BE2C (cell line): ENCODE measurements around the gene ALG8.

Source experiments
- DNase-seq: peaks from one replicate; pipeline ENCODE4 v3.0.0-alpha.2; 2020
- H3K27me3 ChIP-seq: fragments of 250-450 bp; sonication (Bioruptor Pico); 2 replicates; pipeline ENCODE4 v1.5.1; 2020; ENCODE audit warnings: mild to moderate bottlenecking
- H3K36me3 ChIP-seq: fragments of 250-450 bp; sonication (Bioruptor Pico); 2 replicates; pipeline ENCODE4 v1.5.1; 2020; ENCODE audit warnings: mild to moderate bottlenecking
- H3K4me1 ChIP-seq: fragments of 250-450 bp; sonication (Bioruptor Pico); 2 replicates; pipeline ENCODE4 v1.5.1; 2020
- H3K4me3 ChIP-seq: 2 replicates; pipeline ENCODE4 v1.5.1; 2011; ENCODE audit warnings: low read depth, low read length
- H3K9me3 ChIP-seq: fragments of 250-450 bp; sonication (Bioruptor Pico); 2 replicates; pipeline ENCODE4 v1.5.1; 2020
- CTCF ChIP-seq: IDR thresholded peaks from 2 replicates; pipeline ENCODE4 v1.5.1; 2012; ENCODE audit warnings: mild to moderate bottlenecking, low read depth, low read length

The ALG8 gene

GRCh38 chr11:78056093-78056492 is 83.3 kb downstream of the ALG8 start:
- no peaks in the 10 kb centered on the region for H3K27me3 ChIP-seq
- no peaks in the 10 kb centered on the region for H3K36me3 ChIP-seq
- H3K4me3 ChIP-seq: no peak overlapping the region
- DNase-seq: no peak
- no peak for TF ChIP-seq CTCF
- no peaks in the 10 kb centered on the region for H3K9me3 ChIP-seq
- no peaks in the 10 kb centered on the region for H3K4me1 ChIP-seq

GRCh38 chr11:78054971-78055370 is 84.5 kb downstream of the ALG8 start:
- no peak for DNase-seq
- no peak for TF ChIP-seq CTCF
- no peaks in the 10 kb centered on the region for H3K9me3 ChIP-seq
- H3K4me1 ChIP-seq: no peaks in the 10 kb centered on the region
- no peak overlapping the region for H3K4me3 ChIP-seq
- H3K36me3 ChIP-seq: no peaks in the 10 kb centered on the region
- no peaks in the 10 kb centered on the region for H3K27me3 ChIP-seq

GRCh38 chr11:78050964-78051831 is 88.2 kb downstream of the ALG8 start:
- Histone ChIP-seq H3K4me3 (no peak overlapping the region), H3K27me3 (no peaks in the 10 kb centered on the region), H3K9me3 (no peaks in the 10 kb centered on the region), H3K4me1 (no peaks in the 10 kb centered on the region), H3K36me3 (no peaks in the 10 kb centered on the region)
- DNase-seq: no peak
- no peak for TF ChIP-seq CTCF
